B cell (primary cell): ENCODE data around the gene DRD1.

ENCODE experiments used
- EZH2 ChIP-seq: IDR thresholded peaks from 2 replicates; pipeline ENCODE4 v1.6.1; 2012; ENCODE audit warnings: borderline replicate concordance, low read depth, mild to moderate bottlenecking, moderate library complexity, low read length; ENCODE audit not compliant: insufficient read depth, poor library complexity, severe bottlenecking
- TF ChIP-seq, protein P1 (sequence below): fragments of 200-600 bp; IDR thresholded peaks from one replicate; pipeline ENCODE4 v1.8.0; 2022; ENCODE audit warnings: antibody characterized with exemption, mild to moderate bottlenecking

GRCh38 chr5:175410926-175411325 lies 33.1 kb downstream of the DRD1 start:
- TF ChIP-seq, protein P1, sequence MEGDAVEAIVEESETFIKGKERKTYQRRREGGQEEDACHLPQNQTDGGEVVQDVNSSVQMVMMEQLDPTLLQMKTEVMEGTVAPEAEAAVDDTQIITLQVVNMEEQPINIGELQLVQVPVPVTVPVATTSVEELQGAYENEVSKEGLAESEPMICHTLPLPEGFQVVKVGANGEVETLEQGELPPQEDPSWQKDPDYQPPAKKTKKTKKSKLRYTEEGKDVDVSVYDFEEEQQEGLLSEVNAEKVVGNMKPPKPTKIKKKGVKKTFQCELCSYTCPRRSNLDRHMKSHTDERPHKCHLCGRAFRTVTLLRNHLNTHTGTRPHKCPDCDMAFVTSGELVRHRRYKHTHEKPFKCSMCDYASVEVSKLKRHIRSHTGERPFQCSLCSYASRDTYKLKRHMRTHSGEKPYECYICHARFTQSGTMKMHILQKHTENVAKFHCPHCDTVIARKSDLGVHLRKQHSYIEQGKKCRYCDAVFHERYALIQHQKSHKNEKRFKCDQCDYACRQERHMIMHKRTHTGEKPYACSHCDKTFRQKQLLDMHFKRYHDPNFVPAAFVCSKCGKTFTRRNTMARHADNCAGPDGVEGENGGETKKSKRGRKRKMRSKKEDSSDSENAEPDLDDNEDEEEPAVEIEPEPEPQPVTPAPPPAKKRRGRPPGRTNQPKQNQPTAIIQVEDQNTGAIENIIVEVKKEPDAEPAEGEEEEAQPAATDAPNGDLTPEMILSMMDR, result no peak
- no peak for TF ChIP-seq EZH2
